A204.1 (cell line): ENCODE data around the gene MYRIP.
"Not testable (repeated sequence)": the region's sequence is repeated elsewhere in the genome, so short reads cannot be mapped to it uniquely, and the experiment has no call there.

Source experiments
- FAIRE-seq: peaks from 2 replicates; lab custom pipeline; 2012; peaks lifted over from hg19 to GRCh38; lab: Jason Lieb, UNC

MYRIP gene

DNA sequence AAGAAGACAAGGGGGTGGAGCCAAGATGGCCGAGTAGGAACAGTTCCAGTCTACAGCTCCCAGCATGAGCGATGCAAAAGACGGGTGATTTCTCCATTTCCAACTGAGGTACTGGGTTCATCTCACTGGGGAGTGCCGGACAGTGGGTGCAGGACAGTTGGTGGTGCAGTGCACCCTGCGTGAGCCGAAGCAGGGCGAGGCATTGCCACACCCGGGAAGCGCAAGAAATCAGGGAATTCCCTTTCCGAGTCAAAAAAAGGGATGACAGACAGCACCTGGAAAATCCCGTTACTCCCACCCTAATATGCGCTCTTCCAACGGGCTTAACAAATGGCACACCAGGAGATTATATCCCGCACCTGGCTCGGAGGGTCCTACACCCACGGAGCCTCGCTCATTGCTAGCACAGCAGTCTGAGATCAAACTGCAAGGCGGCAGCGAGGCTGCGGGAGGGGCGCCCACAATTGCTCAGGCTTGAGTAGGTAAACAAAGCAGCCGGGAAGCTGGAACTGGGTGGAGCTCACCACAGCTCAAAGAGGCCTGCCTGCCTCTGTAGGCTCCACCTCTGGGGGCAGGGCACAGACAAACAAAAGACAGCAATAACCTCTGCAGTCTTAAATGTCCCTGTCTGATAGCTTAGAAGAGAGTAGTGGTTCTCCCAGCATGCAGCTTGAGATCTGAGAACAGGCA is 324.6 kb downstream of the MYRIP start:
- not testable (repeated sequence) for FAIRE-seq

DNA sequence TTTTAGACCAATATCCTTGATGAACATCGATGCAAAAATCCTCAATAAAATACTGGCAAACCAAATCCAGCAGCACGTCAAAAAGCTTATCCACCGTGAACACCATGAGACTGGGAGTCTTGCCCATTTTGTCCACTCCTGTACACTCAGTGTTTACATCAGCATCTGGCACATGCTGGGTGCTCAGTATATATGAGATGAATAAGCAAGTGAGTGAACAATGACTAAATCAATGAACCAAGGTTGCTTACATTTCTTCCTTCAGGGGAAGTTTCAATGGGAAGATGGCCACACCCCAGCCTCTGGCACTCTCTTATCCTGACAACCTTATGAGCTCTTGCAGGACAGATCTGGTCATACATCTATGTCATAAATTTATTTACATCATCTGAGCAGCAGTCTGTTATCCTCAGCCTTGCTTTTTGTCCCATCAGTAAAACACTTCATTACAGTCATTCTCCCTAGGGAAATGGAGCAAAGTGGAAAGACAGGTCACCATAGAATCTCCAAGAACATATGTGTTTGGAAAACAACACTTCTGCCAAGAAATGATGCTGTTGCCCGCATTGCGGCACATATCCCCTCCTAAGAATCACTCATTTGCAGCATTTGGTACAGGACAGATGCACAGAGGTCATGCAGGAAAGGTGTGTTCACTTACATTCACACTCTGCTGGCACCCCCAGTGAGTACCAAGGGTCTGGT is 328.3 kb downstream of the MYRIP start:
- FAIRE-seq, result no peak

DNA sequence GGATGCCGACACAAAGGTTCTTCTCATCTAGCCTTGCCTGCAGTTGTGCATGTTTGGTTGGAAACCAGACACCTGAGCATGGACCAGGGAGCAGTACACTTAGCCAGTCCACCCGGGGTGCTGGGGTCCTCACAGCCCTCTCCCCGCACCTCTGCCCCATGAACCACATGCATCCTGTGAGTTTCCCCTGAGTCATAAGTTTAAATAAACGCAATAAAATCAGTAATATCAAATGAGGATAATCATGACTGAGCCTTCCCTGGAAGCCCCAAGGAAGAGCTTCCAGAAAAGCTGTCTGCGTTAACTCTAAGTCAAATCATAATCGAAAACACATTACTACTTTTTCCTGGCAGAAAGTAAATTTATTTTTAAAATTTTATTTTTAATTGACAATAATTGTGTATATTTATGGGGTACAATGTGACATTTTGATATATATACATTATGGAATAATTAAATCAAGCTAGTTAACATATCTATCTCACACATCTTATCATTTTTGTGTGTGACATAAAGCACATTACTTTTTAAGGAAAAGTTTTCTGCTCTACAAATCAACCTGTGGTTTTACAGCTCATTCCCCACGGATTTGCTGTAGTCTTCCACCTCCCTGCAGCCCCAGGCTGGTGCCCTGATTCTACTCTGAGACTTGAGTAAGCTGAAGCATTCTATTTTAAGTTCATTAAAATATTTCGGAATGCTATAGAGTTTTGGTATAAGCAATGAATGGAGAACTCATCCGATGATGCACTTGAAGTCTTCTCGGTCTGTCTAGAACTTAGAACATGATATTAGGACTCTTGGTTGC is 334.1 kb downstream of the MYRIP start:
- no peak for FAIRE-seq

DNA sequence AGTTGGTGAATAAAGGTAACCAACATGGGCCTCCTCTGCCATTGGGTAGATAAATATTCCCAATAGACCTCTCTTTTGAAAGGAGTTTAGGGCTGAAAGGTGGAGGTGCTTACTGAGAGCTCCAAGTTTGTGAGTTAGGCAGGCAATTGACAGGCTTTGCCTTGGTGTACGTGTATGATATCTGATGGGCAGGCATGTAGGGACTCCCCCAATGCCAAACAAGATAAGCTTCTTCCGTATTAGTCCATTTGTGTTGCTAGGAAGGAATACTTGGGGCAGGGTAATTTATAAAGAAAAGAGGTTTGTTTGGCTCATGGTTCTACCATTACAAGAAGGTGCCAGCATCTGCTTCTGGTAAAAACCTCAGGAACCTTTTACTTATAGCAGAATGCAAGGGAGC is 339.4 kb downstream of the MYRIP start:
- FAIRE-seq, result no peak

DNA sequence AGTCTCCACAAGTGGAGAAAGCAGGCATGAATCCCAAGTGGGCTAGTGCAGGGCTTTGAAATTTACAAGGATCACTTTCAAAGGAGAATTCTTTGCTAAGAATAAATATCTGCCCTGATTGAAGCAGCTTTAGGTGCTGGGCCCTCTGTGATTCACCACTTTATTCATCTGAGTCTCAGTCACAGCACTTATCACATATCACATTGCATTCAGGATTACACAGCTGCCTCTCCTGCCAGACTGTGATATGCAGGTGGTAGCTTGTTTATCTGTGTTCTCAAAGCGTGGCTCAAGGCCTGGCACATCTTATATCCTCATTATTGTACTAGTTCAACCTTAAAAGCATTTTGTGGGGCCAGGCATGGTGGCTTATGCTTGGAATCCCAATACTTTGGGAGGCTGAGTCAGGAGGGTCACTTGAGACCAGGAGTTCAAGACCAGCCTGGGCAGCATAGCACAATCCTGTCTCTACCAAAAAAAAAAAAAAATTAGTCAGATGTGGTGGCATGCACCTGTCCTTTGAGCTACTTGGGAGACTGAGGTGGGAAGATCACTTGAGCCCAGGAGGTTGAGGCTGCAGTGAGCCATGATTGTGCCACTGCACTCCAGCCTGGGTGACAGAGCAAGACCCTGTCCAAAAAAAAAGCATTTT is 343.2 kb downstream of the MYRIP start:
- no peak for FAIRE-seq

DNA sequence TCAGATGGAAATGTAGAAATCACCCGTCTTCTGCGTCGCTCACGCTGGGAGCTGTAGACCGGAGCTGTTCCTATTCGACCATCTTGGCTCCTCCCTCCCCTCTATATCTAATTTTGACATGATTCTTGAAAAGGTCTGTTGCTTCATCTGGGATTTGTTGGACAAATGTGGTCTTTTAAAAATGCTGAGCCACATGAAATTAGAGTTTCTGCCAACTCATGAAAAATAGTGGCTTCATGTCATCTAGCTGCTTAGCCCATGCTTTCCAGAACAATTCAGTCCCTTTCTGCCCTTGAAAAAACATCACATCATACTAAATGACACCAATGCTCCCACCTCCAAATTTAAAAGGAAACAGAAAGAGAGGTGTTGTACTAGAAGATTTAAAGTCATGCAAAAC is 351.5 kb downstream of the MYRIP start:
- FAIRE-seq, result no peak

DNA sequence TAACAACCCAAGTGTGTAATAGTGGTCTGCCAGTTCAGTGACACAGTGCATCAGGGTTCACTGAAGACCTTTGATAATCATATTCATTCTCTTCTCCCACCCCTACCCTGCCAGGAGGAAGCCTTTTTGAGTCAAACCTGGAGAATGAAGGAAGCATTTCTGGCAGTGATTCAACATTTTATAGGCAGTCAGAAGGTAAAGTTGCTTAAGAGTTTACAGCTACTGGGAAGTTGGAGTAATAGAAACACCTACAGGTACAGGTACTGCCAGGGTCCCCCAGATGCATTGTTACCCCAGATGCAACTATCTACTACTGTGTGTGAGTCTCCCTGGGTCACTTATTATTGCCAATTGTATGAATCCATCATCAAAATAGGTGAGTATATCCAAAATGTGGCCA is 353.2 kb downstream of the MYRIP start:
- no peak for FAIRE-seq

DNA sequence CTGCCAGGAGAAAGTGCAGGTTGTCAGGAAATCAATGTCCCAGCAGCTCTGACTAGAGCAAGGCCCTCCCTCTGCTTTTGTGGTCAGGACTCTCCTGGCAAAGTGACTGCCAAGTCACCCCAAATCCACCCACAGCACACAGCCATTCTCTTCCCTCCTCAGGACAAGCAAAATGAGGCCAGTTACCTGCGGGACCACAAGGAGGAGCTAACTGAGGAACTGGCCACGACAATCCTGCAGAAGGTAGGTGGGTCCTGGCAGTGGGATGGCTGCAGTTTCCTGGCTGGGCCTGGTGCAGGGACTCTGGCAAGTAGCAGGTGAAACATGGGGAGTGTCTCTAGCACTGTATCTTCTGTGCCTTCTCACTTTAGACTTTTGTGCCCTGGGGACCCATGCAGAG is 357.6 kb downstream of the MYRIP start:
- no peak for FAIRE-seq

DNA sequence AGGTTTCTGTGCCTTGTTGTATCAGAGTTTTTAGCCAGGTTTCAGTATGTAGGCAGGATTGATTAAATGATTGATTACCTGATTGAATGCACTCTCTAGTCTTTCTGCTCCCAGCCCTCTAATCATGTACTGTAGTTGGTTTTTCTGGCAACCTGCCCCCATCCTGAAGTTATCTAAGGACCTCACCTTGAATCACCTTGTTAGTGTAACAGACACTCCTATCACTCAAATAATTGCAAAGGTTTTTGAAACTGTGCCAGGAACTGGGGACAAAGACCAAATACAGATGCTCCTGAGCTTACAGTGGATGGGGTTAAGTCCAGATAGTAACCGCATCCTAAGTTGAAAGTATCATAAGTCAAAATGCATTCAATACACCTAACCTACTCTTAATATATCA is 358.5 kb downstream of the MYRIP start:
- FAIRE-seq, result no peak

DNA sequence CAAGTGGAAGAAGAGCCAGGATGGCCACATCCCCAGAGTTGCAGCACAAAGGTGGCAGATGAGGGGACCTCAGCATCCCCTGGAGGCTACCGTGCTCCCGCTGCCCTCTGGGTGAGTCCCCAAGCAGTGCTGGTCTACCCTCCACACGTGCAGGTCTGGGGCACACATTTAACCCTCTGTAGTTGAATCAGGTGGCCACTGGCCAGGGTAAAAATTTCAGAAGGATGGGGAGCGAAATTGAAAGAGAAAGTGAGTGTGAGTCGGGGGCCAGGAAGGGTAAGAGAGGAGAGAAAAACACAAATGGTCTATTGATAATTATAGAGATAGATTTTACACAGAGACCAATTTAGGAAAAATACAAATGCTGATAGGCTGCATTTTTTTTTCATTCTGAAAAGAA is 360.6 kb downstream of the MYRIP start:
- FAIRE-seq, result no peak

DNA sequence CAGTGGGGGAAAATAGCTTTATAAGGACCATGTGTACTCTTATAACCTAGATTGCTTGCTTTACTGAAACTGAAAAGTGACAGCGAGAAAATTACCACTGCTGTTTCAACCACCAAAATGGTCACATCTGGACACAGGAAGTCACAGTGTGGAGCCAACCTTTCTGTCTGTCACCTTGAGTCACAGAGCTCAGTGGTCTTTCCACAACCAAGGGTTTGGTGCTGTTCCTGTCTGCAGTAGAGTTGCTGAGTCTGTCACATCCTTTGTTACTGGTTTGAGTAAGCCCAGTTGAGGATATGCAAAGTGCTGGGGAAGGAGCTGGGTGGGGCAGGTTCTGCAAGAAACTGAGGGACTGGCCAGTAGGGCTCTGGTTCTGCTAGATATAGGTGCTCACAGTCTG is 361.0 kb downstream of the MYRIP start:
- no peak for FAIRE-seq

DNA sequence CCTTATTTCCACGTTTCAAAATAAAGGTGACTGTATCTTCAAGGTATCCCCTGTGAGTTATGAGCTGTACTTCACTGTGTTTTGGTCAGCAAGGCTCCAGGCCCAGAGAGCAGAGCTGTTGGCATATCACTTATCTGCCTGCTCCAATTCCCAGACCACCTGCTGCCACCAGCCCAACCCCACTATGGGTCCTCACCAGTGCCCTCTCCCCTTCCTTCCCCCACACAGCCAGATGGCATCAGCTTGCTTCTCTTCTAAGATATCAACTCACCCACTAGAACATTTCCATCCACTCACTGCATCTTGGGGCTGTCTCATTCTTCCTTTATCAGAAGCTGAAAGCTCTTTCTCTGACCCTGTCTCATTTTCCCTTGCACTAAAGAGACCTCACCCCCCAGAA is 363.2 kb downstream of the MYRIP start:
- no peak for FAIRE-seq

DNA sequence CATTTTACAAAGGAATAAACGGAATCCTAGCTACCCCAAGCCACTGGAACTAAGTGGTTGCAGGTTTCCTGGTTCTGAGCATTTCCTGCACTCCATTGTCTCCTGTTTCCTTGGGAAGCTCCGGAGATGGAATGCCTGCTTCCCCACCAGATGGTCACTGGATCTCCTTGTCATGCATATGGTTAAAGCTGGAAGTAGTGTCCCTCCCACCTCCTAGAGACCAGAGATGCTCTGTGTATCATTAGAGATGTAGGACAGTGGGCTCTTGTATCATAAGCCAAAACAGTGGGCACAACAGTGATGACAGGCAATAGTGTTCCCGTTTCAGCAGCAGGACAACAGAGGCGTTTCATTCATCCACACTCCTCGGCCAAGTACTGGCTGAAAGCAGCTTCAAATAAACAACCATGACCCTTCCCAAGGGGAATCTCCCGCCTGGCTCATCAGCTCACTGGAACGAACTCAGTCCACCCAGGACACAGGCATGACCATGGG is 363.9 kb downstream of the MYRIP start:
- FAIRE-seq, result no peak

DNA sequence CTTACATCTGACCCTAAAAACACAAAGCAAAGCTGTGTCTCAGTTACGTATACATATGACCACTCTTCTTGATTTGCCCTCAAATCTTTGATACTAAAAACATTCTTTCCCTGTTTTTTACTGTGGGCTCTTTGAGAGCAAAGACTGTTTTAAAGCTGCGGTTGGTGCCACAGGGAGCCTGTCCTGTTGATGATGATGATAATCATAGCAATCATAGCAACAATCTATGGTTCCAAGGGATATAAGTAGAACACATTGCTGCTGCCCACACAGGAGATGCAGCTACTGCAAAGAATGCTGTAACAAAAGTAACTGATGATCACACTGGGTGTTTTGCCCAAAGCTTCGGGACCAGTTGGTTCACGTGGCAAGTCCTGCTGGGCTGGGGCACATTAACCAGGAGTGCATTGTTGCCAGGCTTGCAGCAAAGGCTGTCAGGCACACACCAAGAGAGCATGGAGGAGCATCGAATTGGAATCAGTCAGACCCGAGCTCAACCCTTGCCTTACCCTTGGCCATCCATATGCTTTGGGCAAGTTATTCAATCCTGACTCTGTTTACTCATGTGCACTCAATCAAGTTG is 368.7 kb downstream of the MYRIP start:
- no peak for FAIRE-seq

DNA sequence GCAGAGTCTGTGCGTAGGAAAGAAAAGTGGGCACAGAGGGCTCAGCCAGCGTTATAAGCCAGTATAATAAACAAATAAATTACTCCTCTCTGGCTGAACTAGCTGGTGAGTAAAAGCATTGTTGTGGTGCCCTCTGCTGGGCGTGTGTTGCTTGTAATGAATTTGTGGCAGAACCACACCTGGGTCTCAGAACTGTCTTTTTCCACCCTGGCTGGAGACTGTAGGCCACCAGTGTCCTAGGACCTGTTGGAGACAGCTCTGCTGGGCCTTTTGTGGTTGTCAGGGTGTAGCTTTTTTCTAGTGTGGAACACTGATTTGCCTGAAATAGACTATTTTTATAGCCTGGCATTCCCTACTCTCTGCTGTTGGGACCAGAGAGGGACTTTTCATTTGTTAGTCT is 369.6 kb downstream of the MYRIP start:
- FAIRE-seq, result no peak

DNA sequence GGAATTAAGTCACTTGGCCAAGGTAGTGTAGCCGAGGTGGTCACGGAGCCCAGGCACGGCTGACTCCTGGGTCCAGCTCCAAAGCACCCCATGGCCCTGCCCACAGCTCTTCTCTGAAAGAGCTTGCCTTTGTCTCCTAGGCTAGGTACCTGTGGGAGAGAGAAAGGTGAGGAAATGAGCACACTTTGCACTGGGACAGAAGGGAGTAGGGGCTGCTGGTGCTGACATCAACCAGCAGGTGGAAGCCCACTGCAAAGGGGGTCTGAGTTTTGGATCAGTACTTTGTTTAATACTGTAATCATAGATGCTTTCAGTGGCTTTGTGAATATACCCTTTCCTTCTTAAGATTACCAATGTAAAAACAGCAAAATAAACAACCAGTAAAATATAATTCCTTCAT is 371.8 kb downstream of the MYRIP start:
- FAIRE-seq, result no peak

DNA sequence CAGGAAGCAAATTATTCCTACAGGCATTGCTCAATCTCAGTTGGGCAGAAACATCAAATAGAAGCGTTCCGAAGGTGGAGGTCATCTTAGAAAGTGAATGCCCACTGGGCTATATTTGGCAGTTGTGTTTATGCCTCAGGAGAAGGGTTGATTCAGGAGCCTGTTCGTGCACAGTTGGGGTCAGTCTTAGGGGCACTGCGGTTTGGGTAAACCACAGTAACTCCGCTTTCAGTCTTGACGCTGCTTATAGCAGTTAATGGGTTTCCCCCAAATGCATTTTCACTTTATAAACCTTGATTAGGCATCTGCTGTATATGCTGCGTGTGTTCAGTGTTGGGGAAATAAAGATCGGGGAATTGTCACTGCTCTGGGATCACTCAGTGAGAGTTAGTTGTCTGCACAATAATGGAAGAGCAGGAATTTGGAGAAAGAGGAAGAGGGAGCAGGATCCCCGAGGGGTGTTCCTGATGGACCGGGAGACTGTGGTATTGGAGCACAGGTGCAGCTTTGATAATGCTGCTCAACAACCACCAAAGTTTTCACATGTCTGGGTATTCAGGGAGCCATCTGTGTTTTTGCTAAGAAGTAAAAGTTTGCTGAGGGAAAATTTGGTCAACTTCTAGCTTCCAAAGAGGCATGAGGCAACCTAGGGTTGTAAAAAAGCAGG is 375.8 kb downstream of the MYRIP start:
- no peak for FAIRE-seq

DNA sequence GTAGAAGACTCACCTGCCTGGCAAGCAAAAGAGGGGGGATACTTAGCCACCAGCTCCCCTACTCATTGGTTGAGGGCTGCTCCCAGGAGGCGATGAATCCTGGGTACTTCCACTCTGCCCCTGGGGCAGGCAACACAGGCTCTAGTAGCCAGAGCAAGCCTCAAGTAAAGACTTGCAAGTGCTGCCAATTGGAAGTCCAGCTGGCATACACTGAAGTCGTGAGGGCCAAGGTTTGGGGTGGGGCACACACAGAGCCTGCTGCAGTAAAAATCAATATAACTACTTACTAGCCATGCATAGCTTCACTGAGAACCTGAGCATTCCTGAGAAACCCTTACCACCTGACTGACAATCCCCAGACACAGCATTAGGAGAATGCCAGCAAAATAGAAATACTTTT is 377.1 kb downstream of the MYRIP start:
- no peak for FAIRE-seq

DNA sequence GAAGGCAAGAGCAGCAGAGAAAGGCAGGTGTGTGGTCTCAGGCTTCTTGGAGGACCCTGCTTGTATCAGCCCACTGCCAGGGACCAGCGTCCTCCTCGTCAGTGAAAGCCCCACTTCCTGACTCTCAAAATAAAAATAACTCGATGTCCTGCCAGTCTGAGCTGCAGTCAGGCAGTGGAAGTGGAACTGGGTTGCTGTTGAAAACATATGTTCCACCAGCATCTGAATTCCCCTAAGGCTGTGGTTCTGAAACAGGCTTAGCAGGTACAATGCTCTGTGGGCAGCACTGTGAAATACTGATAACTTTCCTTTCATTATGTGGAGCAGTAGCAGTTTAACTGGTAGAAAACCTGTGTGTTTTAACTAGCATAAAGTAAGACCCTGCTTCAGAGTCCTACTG is 378.5 kb downstream of the MYRIP start:
- FAIRE-seq, result no peak

DNA sequence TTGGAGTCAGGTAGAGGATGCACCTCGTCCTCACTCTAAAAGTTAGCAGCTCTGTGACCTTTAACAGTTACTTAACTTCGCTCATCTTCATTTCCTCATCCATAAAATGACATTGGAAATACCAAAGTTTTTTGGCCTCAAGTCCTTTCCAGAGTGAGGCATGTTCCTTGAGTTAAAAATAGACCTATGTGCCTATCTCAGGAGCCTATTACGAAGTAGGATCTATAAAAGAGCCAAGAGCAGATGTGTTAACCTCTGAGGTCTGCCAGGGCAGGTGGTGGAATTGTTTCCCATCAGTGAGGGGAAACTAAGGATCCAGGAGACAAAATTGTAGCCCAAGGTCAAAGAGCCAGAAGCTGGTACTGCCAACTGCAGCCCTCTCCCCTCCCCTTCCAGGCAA is 379.7 kb downstream of the MYRIP start:
- FAIRE-seq, result no peak

DNA sequence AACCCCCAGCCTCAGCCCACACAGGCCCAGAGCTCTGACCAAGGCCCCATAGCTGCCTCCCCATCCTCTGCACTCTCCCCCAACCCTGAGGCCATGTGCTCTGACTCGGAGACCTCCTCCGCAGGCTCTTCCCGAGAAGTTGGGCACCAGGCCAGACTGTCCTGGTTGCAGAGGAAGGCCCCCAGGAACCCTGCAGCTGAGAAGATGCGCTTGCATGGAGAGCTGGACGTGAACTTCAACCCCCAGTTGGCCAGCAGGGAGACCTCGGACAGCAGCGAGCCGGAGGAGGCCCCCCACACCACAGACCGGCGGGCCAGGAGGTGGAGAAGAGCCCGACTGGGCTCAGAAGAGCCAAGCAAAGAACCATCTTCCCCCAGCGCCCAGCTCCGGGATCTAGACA is 380.6 kb downstream of the MYRIP start:
- FAIRE-seq, result no peak

DNA sequence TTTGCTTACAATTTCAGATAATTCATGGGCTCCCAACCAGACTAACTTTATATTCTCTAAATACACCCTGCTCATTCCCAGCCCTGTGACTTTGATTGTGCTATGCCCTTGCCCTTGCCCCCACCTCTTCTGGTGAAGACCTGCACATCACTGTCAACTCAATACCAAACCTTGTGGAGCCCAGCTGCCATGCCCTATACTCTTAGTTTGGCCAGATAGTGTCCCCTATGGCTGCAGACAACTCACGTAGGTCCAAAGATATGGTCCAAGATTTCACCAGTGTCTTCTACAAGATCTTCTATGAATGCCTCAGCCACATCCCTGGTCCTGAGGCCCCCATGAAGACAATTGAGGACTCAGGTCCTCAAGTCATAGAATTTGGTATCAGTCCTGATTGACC is 381.8 kb downstream of the MYRIP start:
- no peak for FAIRE-seq
